Osteoblast (primary cell): Measurements from ENCODE around the gene ALG14. TPM values are rescaled to one million over a fixed set of nuclear protein-coding genes. Genes with fewer than 3 reads are reported as not detected.

ENCODE experiments used
- DNase-seq: peaks from one replicate; pipeline ENCODE4 v3.0.0; 2011; ENCODE audit warnings: low spot score, mixed read lengths; ENCODE audit not compliant: insufficient read length; ENCODE audit errors: missing footprints
- H2AFZ ChIP-seq: 2 replicates; pipeline ENCODE4 v1.6.0; 2011; ENCODE audit warnings: mild to moderate bottlenecking, low read length
- H3K27ac ChIP-seq: 2 replicates; pipeline ENCODE4 v1.5.1; 2011; ENCODE audit warnings: mild to moderate bottlenecking, low read depth, low read length, moderate library complexity
- H3K27me3 ChIP-seq: 2 replicates; pipeline ENCODE4 v1.6.0; 2012; ENCODE audit warnings: mild to moderate bottlenecking, control low read depth, inconsistent platforms, low read length, moderate library complexity; ENCODE audit not compliant: insufficient read depth
- H3K36me3 ChIP-seq: 2 replicates; pipeline ENCODE4 v1.5.1; 2011; ENCODE audit warnings: mild to moderate bottlenecking, low read length, control low read depth, moderate library complexity; ENCODE audit not compliant: insufficient read depth
- H3K4me1 ChIP-seq: 2 replicates; pipeline ENCODE4 v1.5.1; 2011; ENCODE audit warnings: mild to moderate bottlenecking, low read length, control low read depth, moderate library complexity; ENCODE audit not compliant: insufficient read depth
- H3K4me2 ChIP-seq: 2 replicates; pipeline ENCODE4 v1.6.0; 2011; ENCODE audit warnings: mild to moderate bottlenecking, low read length; ENCODE audit not compliant: insufficient read depth
- H3K4me3 ChIP-seq: fragments of 200-600 bp; sonication (generic); 3 replicates; pipeline ENCODE4 v1.5.1; 2012; ENCODE audit warnings: mild to moderate bottlenecking, low read length, inconsistent platforms; ENCODE audit not compliant: insufficient read depth
- H3K79me2 ChIP-seq: 2 replicates; pipeline ENCODE4 v1.6.0; 2012; ENCODE audit warnings: mild to moderate bottlenecking, low read length, control low read depth, inconsistent platforms; ENCODE audit not compliant: insufficient read depth
- H3K9me3 ChIP-seq: 2 replicates; pipeline ENCODE4 v1.5.1; 2011; ENCODE audit warnings: low read depth, low read length, control low read depth
- H4K20me1 ChIP-seq: 2 replicates; pipeline ENCODE4 v1.6.0; 2012; ENCODE audit warnings: mild to moderate bottlenecking, low read length, control low read depth; ENCODE audit not compliant: insufficient read depth
- total RNA-seq: library from RNA; depleted of rRNA; stranded (reverse); fragments of >200 nt; gene quantifications from 2 replicates; pipeline ENCODE4 v1.2.3, GENCODE V29; 2012
- TF ChIP-seq, protein P1 (sequence below): IDR thresholded peaks from 2 replicates; pipeline ENCODE4 v1.5.1; 2011; ENCODE audit warnings: mild to moderate bottlenecking, low read depth, low read length, moderate library complexity; ENCODE audit errors: extremely low read depth

Gene ALG14
- total RNA-seq, 1 donor = 1.4 TPM

DNA sequence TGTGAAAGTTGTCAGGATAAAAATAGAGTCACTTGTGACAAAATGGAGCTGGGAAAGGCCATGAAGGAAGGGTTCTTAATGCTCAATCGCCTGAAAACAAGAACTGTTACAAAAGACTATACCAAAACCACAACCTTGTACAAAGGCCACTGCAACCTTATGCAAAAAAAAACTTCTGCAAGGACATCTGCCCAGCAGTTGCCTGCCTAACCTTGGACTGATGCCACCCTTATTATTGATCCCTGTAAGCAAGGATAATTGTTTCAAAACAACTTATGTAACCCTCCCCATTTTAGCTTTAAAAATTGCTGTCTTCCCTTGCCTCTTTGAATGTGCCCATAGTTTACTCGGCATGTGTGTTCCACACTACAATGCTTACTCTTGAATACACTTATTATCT is 5.7 kb downstream of the ALG14 start:
- no peaks in the 10 kb centered on the region for H3K36me3 ChIP-seq
- no peak overlapping the region for H2AFZ ChIP-seq
- DNase-seq = no peak
- H3K79me2 ChIP-seq = no peaks in the 10 kb centered on the region
- TF ChIP-seq, protein P1, sequence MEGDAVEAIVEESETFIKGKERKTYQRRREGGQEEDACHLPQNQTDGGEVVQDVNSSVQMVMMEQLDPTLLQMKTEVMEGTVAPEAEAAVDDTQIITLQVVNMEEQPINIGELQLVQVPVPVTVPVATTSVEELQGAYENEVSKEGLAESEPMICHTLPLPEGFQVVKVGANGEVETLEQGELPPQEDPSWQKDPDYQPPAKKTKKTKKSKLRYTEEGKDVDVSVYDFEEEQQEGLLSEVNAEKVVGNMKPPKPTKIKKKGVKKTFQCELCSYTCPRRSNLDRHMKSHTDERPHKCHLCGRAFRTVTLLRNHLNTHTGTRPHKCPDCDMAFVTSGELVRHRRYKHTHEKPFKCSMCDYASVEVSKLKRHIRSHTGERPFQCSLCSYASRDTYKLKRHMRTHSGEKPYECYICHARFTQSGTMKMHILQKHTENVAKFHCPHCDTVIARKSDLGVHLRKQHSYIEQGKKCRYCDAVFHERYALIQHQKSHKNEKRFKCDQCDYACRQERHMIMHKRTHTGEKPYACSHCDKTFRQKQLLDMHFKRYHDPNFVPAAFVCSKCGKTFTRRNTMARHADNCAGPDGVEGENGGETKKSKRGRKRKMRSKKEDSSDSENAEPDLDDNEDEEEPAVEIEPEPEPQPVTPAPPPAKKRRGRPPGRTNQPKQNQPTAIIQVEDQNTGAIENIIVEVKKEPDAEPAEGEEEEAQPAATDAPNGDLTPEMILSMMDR = no peak
- no peaks in the 10 kb centered on the region for H4K20me1 ChIP-seq
- no peaks in the 10 kb centered on the region for H3K27me3 ChIP-seq
- H3K4me3 ChIP-seq = no peak overlapping the region
- no peaks in the 10 kb centered on the region for H3K9me3 ChIP-seq
- H3K27ac ChIP-seq = no peak overlapping the region
- H3K4me1 ChIP-seq = peaks cover 6% of the 10 kb centered on the region
- H3K4me2 ChIP-seq = no peak overlapping the region

- no peak overlapping the region for H2AFZ ChIP-seq
- DNase-seq = no peak
- no peak overlapping the region for H3K4me2 ChIP-seq
- H3K79me2 ChIP-seq = no peaks in the 10 kb centered on the region
- TF ChIP-seq, protein P1 = no peak
- H3K9me3 ChIP-seq = no peaks in the 10 kb centered on the region
- H4K20me1 ChIP-seq = no peaks in the 10 kb centered on the region
- no peaks in the 10 kb centered on the region for H3K36me3 ChIP-seq
- H3K4me1 ChIP-seq = no peaks in the 10 kb centered on the region
- H3K27me3 ChIP-seq = no peaks in the 10 kb centered on the region
- H3K27ac ChIP-seq = no peak overlapping the region
- H3K4me3 ChIP-seq = no peak overlapping the region
Measured at GRCh38 chr1:95061445-95062006, 11.2 kb downstream of the ALG14 start.

DNA sequence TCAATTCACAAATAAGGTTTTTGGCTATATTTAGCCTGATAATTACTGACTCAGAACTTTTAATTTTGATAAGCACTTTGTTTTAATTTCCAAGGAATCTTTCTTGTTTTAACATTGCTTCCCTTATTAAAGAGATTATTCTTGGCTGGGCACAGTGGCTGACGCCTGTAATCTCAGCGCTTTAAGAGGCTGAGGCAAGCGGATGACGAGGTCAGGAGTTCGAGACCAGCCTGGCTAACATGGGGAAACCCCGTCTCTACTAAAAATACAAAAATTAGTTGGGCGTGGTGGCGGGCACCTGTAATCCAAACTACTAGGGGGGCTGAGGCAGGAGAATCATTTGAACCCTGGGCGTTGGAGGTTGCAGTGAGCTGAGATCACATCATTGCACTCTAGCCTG is 13.8 kb downstream of the ALG14 start:
- Histone ChIP-seq H3K9me3 (no peaks in the 10 kb centered on the region), H3K79me2 (no peaks in the 10 kb centered on the region), H3K4me2 (no peak overlapping the region), H3K27ac (no peak overlapping the region), H3K36me3 (no peaks in the 10 kb centered on the region), H3K4me1 (no peaks in the 10 kb centered on the region), H2AFZ (no peak overlapping the region), H3K27me3 (no peaks in the 10 kb centered on the region), H3K4me3 (no peak overlapping the region), H4K20me1 (no peaks in the 10 kb centered on the region)
- TF ChIP-seq, protein P1 = no peak
- DNase-seq = no peak

- H3K4me3 ChIP-seq = no peak overlapping the region
- H3K27ac ChIP-seq = no peak overlapping the region
- no peak overlapping the region for H3K4me2 ChIP-seq
- no peaks in the 10 kb centered on the region for H3K9me3 ChIP-seq
- no peaks in the 10 kb centered on the region for H3K27me3 ChIP-seq
- no peak overlapping the region for H2AFZ ChIP-seq
- H3K79me2 ChIP-seq = no peaks in the 10 kb centered on the region
- H4K20me1 ChIP-seq = no peaks in the 10 kb centered on the region
- no peaks in the 10 kb centered on the region for H3K36me3 ChIP-seq
- DNase-seq = no peak
- no peaks in the 10 kb centered on the region for H3K4me1 ChIP-seq
- TF ChIP-seq, protein P1 = no peak
Measured at GRCh38 chr1:95057351-95057750, 15.4 kb downstream of the ALG14 start.
